Trophoblast cell (in vitro differentiated cells and primary cell): ENCODE results near the gene HSD17B8.

Experiments used
- DNase-seq, 2 donors: peaks; one replicate each; pipeline ENCODE4 v3.0.0-alpha.2; 2016
- H2AFZ ChIP-seq: 2 replicates; pipeline ENCODE4 v1.6.1; 2013; ENCODE audit warnings: low read length, moderate library complexity, mild to moderate bottlenecking; ENCODE audit not compliant: insufficient read depth, poor library complexity
- H2AK5ac ChIP-seq: 2 replicates; pipeline ENCODE4 v1.6.1; 2013; ENCODE audit warnings: mild to moderate bottlenecking, low read length
- H2BK120ac ChIP-seq: 2 replicates; pipeline ENCODE4 v1.6.1; 2013; ENCODE audit warnings: low read length, mild to moderate bottlenecking, moderate library complexity; ENCODE audit not compliant: insufficient read depth, poor library complexity
- H2BK12ac ChIP-seq: 2 replicates; pipeline ENCODE4 v1.6.1; 2013; ENCODE audit warnings: mild to moderate bottlenecking, low read length, moderate library complexity
- H2BK5ac ChIP-seq: 2 replicates; pipeline ENCODE4 v1.6.1; 2013; ENCODE audit warnings: low read length, low read depth, moderate library complexity, mild to moderate bottlenecking; ENCODE audit not compliant: poor library complexity
- H3K14ac ChIP-seq: 2 replicates; pipeline ENCODE4 v1.6.1; 2013; ENCODE audit warnings: mild to moderate bottlenecking, low read length
- H3K18ac ChIP-seq: 2 replicates; pipeline ENCODE4 v1.6.1; 2013; ENCODE audit warnings: mild to moderate bottlenecking, low read length
- H3K23ac ChIP-seq: 2 replicates; pipeline ENCODE4 v1.6.1; 2013; ENCODE audit warnings: low read length
- H3K27ac ChIP-seq: 2 replicates; pipeline ENCODE4 v1.5.1; 2013; ENCODE audit warnings: low read depth, mild to moderate bottlenecking, inconsistent platforms, low read length, moderate library complexity
- H3K27me3 ChIP-seq: 2 replicates; pipeline ENCODE4 v1.6.1; 2013; ENCODE audit warnings: inconsistent platforms, mild to moderate bottlenecking, low read length, moderate library complexity; ENCODE audit not compliant: insufficient read depth
- H3K36me3 ChIP-seq, 2 experiments: 1 replicate in 1 of 2; 2 replicates in 1 of 2; pipeline ENCODE4 v1.6.1; 2013; ENCODE audit warnings: low read length in 2 of 2, mild to moderate bottlenecking in 2 of 2, moderate library complexity in 1 of 2; ENCODE audit not compliant: insufficient read depth in 2 of 2, control insufficient read depth in 1 of 2
- H3K4ac ChIP-seq: 2 replicates; pipeline ENCODE4 v1.6.1; 2013; ENCODE audit warnings: low read depth, mild to moderate bottlenecking, low read length, moderate library complexity
- H3K4me1 ChIP-seq, 2 experiments: 1 replicate in 1 of 2; 2 replicates in 1 of 2; pipeline ENCODE4 v1.6.1; 2013; ENCODE audit warnings: low read length in 2 of 2, mild to moderate bottlenecking in 2 of 2, moderate library complexity in 1 of 2; ENCODE audit not compliant: insufficient read depth in 2 of 2, control insufficient read depth in 1 of 2
- H3K4me2 ChIP-seq: 2 replicates; pipeline ENCODE4 v1.6.1; 2013; ENCODE audit warnings: inconsistent platforms, mild to moderate bottlenecking, low read length, moderate library complexity
- H3K4me3 ChIP-seq: 2 replicates; pipeline ENCODE4 v1.5.1; 2013; ENCODE audit warnings: mild to moderate bottlenecking, low read depth, low read length, inconsistent platforms
- H3K79me1 ChIP-seq: one replicate; pipeline ENCODE4 v1.6.1; 2013; ENCODE audit warnings: low read length
- H3K79me2 ChIP-seq: 2 replicates; pipeline ENCODE4 v1.6.1; 2013; ENCODE audit warnings: low read length, mild to moderate bottlenecking; ENCODE audit not compliant: control insufficient read depth, insufficient read depth, poor library complexity
- H3K9ac ChIP-seq: 2 replicates; pipeline ENCODE4 v1.6.1; 2013; ENCODE audit warnings: mild to moderate bottlenecking, low read length
- H3K9me3 ChIP-seq: 2 replicates; pipeline ENCODE4 v1.6.1; 2013; ENCODE audit warnings: low read depth, mild to moderate bottlenecking, control low read depth, inconsistent platforms, low read length; ENCODE audit not compliant: insufficient read depth
- H4K12ac ChIP-seq: 2 replicates; pipeline ENCODE4 v1.6.1; 2013; ENCODE audit warnings: low read depth, mild to moderate bottlenecking, low read length, moderate library complexity
- H4K8ac ChIP-seq: 2 replicates; pipeline ENCODE4 v1.6.1; 2013; ENCODE audit warnings: low read depth, mild to moderate bottlenecking, low read length, moderate library complexity
- H4K91ac ChIP-seq: one replicate; pipeline ENCODE4 v1.6.1; 2013; ENCODE audit warnings: low read depth, mild to moderate bottlenecking, low read length, moderate library complexity
- WGBS: extraction: QIAGEN DNeasy Blood & Tissue Kit; methylation state at CpG from one replicate; pipeline ENCODE4 v1.1.7; 2013; ENCODE audit warnings: missing lambda C conversion rate; ENCODE audit not compliant: insufficient read length, insufficient coverage; ENCODE audit errors: extremely low coverage; 5-methylcytosine and 5-hydroxymethylcytosine counted together

HSD17B8 gene

GRCh38 chr6:33176906-33177305 lies 27.5 kb upstream of the HSD17B8 start:
- Histone ChIP-seq H3K79me2 (no peaks in the 10 kb centered on the region), H3K18ac (no peak overlapping the region), H3K4me1 (no peaks in the 10 kb centered on the region), H3K27ac (no peak overlapping the region), H3K23ac (no peak overlapping the region), H3K27me3 (no peaks in the 10 kb centered on the region), H2AK5ac (no peak overlapping the region), H4K8ac (no peak overlapping the region), H3K9me3 (no peaks in the 10 kb centered on the region), H2BK120ac (no peak overlapping the region), H2BK5ac (no peak overlapping the region), H3K14ac (no peak overlapping the region), H3K4me3 (no peak overlapping the region), H4K12ac (no peak overlapping the region), H2AFZ (no peak overlapping the region), H3K9ac (no peak overlapping the region), H4K91ac (no peak overlapping the region), H3K36me3 (no peaks in the 10 kb centered on the region), H3K79me1 (no peaks in the 10 kb centered on the region), H2BK12ac (no peak overlapping the region), H3K4me2 (no peak overlapping the region), H3K4ac (no peak overlapping the region)
- no peak for DNase-seq
- WGBS, result no CpG with 5 or more reads among the region's 7 CpGs

DNA sequence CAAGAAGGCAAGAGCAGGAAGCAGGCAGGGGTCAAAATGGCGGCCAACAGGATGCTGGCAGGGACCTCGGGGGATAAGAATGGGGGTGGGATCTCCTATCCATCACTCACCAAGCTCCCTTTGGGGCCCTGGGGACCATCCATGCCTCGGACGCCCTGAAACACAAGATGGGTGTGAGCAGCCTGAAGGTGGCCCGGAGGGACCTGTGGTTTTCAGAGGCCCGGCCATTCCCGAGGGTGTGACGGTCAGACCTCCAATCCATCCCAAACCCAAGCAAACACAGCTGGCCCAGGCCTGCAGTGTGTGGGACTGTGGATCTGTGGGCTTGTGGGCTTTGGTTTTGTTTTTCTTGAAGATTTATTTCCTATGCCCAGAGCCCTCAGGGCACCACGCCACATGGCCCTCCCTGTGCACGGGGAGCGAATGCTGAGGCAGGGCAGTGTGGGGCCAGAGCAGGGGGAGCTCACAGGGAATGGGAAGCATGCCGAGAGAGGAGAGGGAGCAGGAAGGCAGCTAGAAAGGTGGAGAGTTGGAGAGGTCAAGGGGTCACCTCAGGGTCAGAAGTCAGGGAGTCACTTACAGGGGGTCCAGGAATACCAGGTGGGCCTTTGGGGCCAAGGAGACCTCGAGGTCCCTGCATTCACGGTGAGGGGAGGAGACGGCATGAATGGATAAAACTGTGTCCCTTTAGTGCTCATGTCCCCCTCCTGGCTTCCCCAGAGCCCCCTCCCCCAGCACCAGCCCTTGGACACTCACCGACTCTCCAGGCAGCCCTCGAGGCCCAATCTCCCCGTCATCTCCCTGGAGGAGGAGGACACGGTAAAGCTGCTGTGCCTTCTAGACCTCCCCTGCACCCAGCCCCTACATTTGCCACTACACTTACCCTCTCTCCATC lies 26.7 kb upstream of the HSD17B8 start:
- no peaks in the 10 kb centered on the region for H3K79me2 ChIP-seq
- no peaks in the 10 kb centered on the region for H3K79me1 ChIP-seq
- WGBS, result no CpG with 5 or more reads among the region's 19 CpGs
- H3K36me3 ChIP-seq, result no peaks in the 10 kb centered on the region
- no peak overlapping the region for H2BK12ac ChIP-seq
- H3K23ac ChIP-seq, result no peak overlapping the region
- no peak overlapping the region for H3K9ac ChIP-seq
- H3K9me3 ChIP-seq, result no peaks in the 10 kb centered on the region
- H2AK5ac ChIP-seq, result no peak overlapping the region
- H3K18ac ChIP-seq, result no peak overlapping the region
- no peak overlapping the region for H3K14ac ChIP-seq
- H3K4me1 ChIP-seq, result no peaks in the 10 kb centered on the region
- DNase-seq, result no peak
- H3K4me2 ChIP-seq, result no peak overlapping the region
- no peak overlapping the region for H2AFZ ChIP-seq
- no peak overlapping the region for H3K27ac ChIP-seq
- no peak overlapping the region for H2BK120ac ChIP-seq
- no peak overlapping the region for H4K8ac ChIP-seq
- H3K4ac ChIP-seq, result no peak overlapping the region
- no peak overlapping the region for H4K91ac ChIP-seq
- H3K27me3 ChIP-seq, result no peaks in the 10 kb centered on the region
- no peak overlapping the region for H4K12ac ChIP-seq
- H3K4me3 ChIP-seq, result no peak overlapping the region
- H2BK5ac ChIP-seq, result no peak overlapping the region

GRCh38 chr6:33178755-33179475 lies 25.5 kb upstream of the HSD17B8 start:
- Histone ChIP-seq H3K27me3 (no peaks in the 10 kb centered on the region), H4K8ac (no peak overlapping the region), H3K79me1 (no peaks in the 10 kb centered on the region), H3K4me2 (no peak overlapping the region), H3K4me1 (no peaks in the 10 kb centered on the region), H2BK5ac (no peak overlapping the region), H2AK5ac (no peak overlapping the region), H2BK120ac (no peak overlapping the region), H3K9ac (no peak overlapping the region), H4K91ac (no peak overlapping the region), H3K27ac (no peak overlapping the region), H3K23ac (no peak overlapping the region), H3K9me3 (no peaks in the 10 kb centered on the region), H3K79me2 (no peaks in the 10 kb centered on the region), H2AFZ (no peak overlapping the region), H3K4ac (no peak overlapping the region), H3K4me3 (no peak overlapping the region), H3K36me3 (no peaks in the 10 kb centered on the region), H3K14ac (no peak overlapping the region), H4K12ac (no peak overlapping the region), H2BK12ac (no peak overlapping the region), H3K18ac (no peak overlapping the region)
- no peak for DNase-seq
- WGBS, result no CpG with 5 or more reads among the region's 10 CpGs

DNA sequence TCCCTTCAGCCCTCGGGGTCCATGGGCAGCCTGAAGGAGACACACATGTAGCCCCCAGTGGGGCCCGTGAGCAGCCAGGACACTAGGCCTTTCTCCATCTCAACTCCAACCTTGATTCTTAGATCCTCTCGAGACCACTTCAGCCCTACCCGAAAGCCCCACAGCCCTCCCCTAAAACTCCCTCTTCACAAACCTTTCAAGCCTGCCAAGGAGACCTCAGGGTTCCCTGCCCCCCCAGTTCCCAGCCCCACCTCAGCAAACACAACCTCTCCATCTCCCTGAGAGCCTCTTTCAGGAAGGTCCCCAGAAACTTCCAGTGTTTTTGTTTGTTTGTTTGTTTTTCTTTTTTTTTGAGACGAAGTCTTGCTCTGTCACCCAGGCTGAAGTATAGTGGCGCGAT lies 23.3 kb upstream of the HSD17B8 start:
- H2BK12ac ChIP-seq, result no peak overlapping the region
- DNase-seq, result no peak
- H3K14ac ChIP-seq, result no peak overlapping the region
- H3K9ac ChIP-seq, result no peak overlapping the region
- no peak overlapping the region for H3K4me2 ChIP-seq
- H4K12ac ChIP-seq, result no peak overlapping the region
- H3K4me3 ChIP-seq, result no peak overlapping the region
- no peak overlapping the region for H2AFZ ChIP-seq
- no peak overlapping the region for H4K91ac ChIP-seq
- H3K79me1 ChIP-seq, result no peaks in the 10 kb centered on the region
- no peak overlapping the region for H3K18ac ChIP-seq
- H3K27me3 ChIP-seq, result no peaks in the 10 kb centered on the region
- no peaks in the 10 kb centered on the region for H3K9me3 ChIP-seq
- no peaks in the 10 kb centered on the region for H3K4me1 ChIP-seq
- H2BK5ac ChIP-seq, result no peak overlapping the region
- H3K23ac ChIP-seq, result no peak overlapping the region
- no peak overlapping the region for H4K8ac ChIP-seq
- H3K36me3 ChIP-seq, result no peaks in the 10 kb centered on the region
- H3K4ac ChIP-seq, result no peak overlapping the region
- H3K79me2 ChIP-seq, result no peaks in the 10 kb centered on the region
- no peak overlapping the region for H2AK5ac ChIP-seq
- H3K27ac ChIP-seq, result no peak overlapping the region
- no peak overlapping the region for H2BK120ac ChIP-seq
- no CpG with 5 or more reads among the region's 7 CpGs for WGBS
